ENCODE data around the gene ZNF496. TPM values are rescaled to one million over a fixed set of nuclear protein-coding genes. Genes with fewer than 3 reads are reported as not detected.
"Not testable (repeated sequence)": the region's sequence is repeated elsewhere in the genome, so short reads cannot be mapped to it uniquely, and the experiment has no call there.

The ZNF496 gene
- total RNA-seq (2014; rRNA removed; shearing (Covaris generic)), result 26.5 and 45.0 TPM in 2 replicates

- peak; percentile 84 for DNase-seq (ENCODE audit: low spot score)
Observed at GRCh38 chr1:247331525-247332214, at the start of gene ZNF496. Gene ZNF496, minus strand, starts transcription at chr1:247331867. Its CDS starts 2,289 bp downstream, at chr1:247329578.

- DNase-seq (ENCODE audit: low spot score), result no peak
Observed at GRCh38 chr1:247378334-247379073, 46.8 kb upstream of the ZNF496 start.

GRCh38 chr1:247377656-247378055, 46.0 kb upstream of the ZNF496 start:
- not testable (repeated sequence) for DNase-seq (ENCODE audit: low spot score)

- no peak for DNase-seq (ENCODE audit: low spot score)
Observed at GRCh38 chr1:247376659-247377058, 45.0 kb upstream of the ZNF496 start.

- no peak for DNase-seq (ENCODE audit: low spot score)
Observed at GRCh38 chr1:247375747-247376146, 44.1 kb upstream of the ZNF496 start.

- DNase-seq (ENCODE audit: low spot score), result peak; percentile 56
Observed at GRCh38 chr1:247374651-247375334, 43.1 kb upstream of the ZNF496 start.

- no peak for DNase-seq (ENCODE audit: low spot score)
Observed at GRCh38 chr1:247373721-247374141, 42.1 kb upstream of the ZNF496 start.

- DNase-seq (ENCODE audit: low spot score), result no peak
Observed at GRCh38 chr1:247371801-247372259, 40.2 kb upstream of the ZNF496 start.

- DNase-seq (ENCODE audit: low spot score), result no peak
Observed at GRCh38 chr1:247370786-247371732, 39.4 kb upstream of the ZNF496 start.

- no peak for DNase-seq (ENCODE audit: low spot score)
Observed at GRCh38 chr1:247368490-247369145, 37.0 kb upstream of the ZNF496 start.

GRCh38 chr1:247367786-247368422, 36.2 kb upstream of the ZNF496 start:
- DNase-seq (ENCODE audit: low spot score), result peak; percentile 96

- no peak for DNase-seq (ENCODE audit: low spot score)
Observed at GRCh38 chr1:247366926-247367645, 35.4 kb upstream of the ZNF496 start.

- not testable (repeated sequence) for DNase-seq (ENCODE audit: low spot score)
Observed at GRCh38 chr1:247366345-247366744, 34.7 kb upstream of the ZNF496 start.

- no peak for DNase-seq (ENCODE audit: low spot score)
Observed at GRCh38 chr1:247365023-247365422, 33.4 kb upstream of the ZNF496 start.

GRCh38 chr1:247363000-247363399, 31.3 kb upstream of the ZNF496 start:
- DNase-seq (ENCODE audit: low spot score), result not testable (repeated sequence)

- DNase-seq (ENCODE audit: low spot score), result no peak
Observed at GRCh38 chr1:247362153-247362552, 30.5 kb upstream of the ZNF496 start.

- DNase-seq (ENCODE audit: low spot score), result no peak
Observed at GRCh38 chr1:247360991-247361731, 29.5 kb upstream of the ZNF496 start.

GRCh38 chr1:247360116-247360898, 28.6 kb upstream of the ZNF496 start:
- DNase-seq (ENCODE audit: low spot score), result no peak

Measured in A172 (cell line).